ENCODE results near the gene DHCR7.

DHCR7 gene

DNA sequence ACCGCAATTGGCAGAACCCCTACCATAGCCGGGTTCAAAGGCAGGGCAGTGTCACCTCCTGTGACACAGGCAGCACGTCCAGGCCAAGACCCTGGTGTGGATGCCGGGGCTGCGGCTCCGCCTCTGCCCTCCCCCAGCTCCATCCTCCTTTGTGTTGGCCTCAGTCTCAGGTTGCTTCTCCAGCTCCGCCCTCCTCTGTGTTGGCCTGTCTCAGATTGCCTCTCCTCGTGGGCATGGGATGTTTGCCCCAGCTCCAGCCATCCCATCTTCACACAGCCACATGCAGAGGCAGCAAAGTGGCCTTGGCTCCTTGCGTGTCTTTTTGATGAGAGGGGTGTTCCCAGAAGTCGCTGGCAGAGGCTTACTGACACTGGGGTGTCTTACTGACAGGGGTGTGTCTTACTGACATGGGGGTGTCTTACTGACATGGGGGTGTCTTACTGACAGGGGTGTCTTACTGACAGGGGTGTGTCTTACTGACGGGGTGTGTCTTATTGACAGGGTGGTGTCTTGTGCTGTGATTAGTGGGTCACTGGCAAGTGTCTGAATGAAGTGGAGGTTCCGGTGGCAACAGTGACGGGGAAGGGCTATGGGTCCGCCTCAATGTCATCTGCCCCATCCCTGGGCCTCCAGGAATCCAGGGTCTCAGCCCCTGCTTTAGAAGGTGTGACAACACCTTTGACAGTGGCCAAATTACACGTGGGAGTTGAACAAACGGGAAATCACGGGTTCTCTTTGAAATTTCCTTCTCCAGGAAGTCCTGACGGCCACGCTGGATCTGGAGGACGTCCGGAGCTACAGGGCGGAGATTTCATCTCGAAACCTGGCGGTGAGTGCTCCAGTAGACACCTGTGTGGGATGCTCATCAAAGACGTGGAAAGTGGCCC is 29.7 kb upstream of the DHCR7 start:
- DNase-seq: no peak

GRCh38 chr11:71476926-71477640 is 28.9 kb upstream of the DHCR7 start:
- DNase-seq: no peak

DNA sequence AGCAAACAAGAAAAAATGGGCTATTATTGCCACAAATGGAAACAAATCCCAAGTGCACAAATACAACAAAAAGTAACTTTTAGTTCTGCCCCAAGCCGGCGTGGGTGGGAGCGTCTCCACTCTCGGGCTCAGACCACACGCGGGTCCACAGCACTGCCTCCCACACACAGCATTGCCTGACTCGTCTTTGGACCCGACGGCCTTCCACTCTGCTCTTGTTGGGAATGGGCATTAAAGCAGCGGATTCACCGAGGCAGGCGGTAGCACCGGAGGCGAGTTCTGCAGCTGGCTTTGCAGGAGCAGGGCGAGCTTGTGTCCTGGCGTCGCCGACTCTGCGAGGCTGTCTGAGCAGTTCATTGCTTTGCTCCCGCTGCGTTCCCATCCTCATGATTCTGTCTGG is 27.8 kb upstream of the DHCR7 start:
- DNase-seq: no peak

DNA sequence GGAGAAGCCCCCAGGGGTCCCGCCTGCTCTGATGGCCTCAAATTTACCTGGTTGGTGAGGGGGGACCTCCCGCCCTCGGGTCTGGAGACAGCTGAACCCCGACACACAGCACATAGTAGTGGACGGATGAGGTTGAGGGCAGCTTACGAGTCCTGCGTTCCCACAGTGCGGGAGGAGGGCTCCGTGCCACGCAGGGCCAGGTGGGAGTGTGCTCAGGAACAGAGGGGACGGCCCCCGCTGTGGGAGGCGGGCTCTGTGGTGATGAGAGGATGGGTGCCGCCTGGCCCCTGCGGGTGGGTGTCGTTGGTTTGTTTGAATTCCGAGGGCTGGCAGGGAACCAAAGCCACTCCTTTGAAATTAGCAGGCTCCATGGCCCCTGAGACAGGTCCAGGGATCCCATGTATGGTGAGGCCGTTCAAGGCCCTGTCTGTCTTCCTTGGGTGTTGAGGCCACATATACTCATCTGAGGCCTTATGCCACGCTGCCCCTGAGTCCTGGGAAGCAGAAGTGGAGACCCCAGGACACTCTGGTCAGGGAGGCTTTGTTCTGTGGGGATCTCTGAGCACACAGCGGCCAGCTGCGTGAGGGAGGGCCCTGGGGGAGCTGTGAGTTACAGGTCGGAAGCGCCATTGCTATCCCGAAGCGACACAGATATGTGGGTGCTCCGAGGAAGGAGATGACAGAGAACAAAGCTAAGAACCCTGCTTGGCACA is 26.7 kb upstream of the DHCR7 start:
- no peak for DNase-seq

DNA sequence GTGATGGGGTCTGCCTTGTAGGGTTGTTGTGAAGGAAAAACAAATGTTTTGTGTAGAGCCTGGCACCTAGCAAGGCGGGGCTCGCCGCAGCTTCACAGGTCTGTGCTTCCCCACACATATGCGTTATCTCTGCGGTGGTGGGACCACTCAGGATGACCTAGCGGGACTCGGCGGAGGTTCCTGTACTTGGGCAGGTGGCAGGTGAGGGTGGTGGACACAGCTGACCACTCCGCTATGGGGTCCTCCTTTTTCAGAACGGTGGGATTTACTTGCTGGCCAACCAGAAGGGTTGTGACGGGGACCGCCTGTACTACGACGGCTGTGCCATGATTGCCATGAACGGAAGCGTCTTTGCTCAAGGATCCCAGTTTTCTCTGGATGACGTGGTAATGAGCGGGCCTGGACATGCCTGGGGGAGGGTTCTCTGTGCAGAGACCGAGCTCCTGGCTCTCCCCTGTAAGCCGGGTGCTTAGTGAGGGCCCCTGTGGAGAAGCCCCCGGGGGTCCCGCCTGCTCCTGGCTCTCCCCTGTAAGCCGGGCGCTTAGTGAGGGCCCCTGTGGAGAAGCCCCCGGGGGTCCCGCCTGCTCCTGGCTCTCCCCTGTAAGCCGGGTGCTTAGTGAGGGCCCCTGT is 26.1 kb upstream of the DHCR7 start:
- no peak for DNase-seq

GRCh38 chr11:71473793-71474080 is 25.5 kb upstream of the DHCR7 start:
- DNase-seq: no peak

DNA sequence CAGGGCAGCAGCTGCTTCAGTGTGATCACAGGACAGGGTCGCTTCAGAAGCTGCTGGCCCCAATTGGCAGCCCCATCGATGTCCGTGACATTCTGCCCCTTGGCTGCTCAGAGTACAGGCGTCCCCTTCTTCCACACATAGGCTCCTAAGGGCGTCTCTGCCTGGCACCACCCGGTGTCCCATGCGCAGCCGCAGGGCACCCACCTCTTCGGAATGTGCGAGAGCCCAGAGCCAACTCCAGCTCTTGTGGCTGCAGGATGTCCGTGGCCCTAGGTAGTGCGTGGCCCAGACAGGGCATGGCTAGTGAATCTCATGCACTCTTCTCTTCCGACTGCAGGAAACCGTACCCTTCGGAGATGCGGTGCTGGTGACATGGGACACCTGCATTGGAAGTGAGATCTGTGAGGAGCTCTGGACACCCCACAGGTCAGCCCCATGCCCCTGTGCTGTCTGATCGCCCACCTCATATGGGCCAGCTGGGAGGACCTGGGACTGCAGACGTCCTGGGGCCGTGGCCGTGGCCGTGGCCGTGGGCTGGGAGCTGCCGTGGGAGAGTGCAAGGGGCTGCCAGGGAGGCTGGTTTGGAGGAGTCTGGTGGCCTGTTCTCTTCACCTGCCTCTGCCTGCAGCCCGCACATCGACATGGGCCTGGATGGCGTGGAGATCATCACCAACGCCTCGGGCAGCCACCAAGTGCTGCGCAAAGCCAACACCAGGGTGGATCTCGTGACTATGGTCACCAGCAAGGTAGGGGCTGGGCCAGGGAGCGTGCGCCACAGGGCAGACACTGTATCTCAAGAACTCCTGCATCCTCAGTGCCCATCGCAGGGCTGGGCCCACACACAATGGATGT is 25.0 kb upstream of the DHCR7 start:
- no peak for DNase-seq

GRCh38 chr11:71472357-71472885 is 24.2 kb upstream of the DHCR7 start:
- DNase-seq: no peak

GRCh38 chr11:71470946-71471345 is 22.8 kb upstream of the DHCR7 start:
- no peak for DNase-seq

- no peak for DNase-seq
Observed at GRCh38 chr11:71467164-71467563, 19.0 kb upstream of the DHCR7 start.

- DNase-seq: no peak
Observed at GRCh38 chr11:71466358-71466757, 18.2 kb upstream of the DHCR7 start.

- DNase-seq: no peak
Observed at GRCh38 chr11:71465054-71465453, 16.9 kb upstream of the DHCR7 start.

GRCh38 chr11:71463331-71464211 is 15.4 kb upstream of the DHCR7 start:
- DNase-seq: no peak

DNA sequence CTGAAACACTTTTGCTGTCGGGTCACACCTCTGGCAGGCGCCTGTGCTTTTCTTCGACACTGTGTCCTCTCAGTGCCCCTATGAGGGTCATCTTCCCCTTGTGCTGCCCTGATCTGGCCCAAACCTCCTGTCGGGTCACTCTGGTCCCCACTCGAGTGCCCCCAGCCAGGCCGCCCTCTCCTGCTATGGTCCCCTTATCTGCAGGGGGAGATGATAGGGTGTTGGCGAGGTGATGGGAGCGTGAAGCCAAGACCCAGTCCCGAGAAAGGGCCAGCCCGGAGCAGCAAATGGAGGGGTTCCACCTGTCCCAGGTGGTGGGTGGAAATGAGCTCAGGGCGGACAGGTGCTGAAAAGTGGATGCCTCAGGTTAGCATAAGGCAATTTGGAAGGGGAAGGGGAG is 14.5 kb upstream of the DHCR7 start:
- DNase-seq: no peak

DNA sequence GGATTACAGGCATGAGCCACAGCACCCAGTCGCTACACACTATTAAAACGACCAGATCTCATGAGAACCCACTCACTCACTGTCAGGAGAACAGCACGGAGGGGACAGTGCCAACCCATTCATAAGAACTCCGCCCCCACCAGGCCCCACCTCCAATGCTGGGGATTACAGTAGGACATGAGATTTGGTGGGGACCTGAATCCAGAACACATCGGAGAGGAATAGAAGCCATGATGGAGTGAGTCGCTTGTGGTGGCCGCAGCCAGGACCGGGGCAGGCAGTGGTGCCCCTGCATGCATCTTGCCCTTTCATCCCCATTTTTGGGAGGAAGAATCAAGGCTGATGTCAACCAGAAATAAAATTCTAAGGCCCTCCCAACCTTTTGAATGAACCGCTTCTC is 13.5 kb upstream of the DHCR7 start:
- no peak for DNase-seq

GRCh38 chr11:71459767-71460320 is 11.7 kb upstream of the DHCR7 start:
- DNase-seq: no peak

- DNase-seq: no peak
Observed at GRCh38 chr11:71459076-71459766, 11.0 kb upstream of the DHCR7 start.

- no peak for DNase-seq
Observed at GRCh38 chr11:71458146-71459070, 10.2 kb upstream of the DHCR7 start.

DNA sequence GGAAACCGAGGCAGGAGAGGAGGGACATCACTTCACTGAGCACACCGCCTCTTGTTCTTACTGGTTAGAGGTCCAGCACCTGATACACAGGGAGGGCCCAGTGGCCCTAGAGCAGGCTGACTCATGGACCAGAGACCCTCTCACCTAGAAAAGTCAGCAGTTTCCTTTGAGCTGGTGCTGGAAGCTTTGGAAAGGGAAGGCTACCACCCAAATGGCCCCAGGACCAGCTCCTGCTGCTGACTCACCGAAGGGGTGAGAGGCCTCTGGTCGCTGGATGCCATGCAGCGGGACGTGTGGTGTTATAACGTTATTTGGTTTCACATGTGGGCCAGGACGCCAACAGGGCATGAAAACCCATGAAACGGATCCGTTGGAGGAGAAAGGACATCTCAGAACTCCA is 8.6 kb upstream of the DHCR7 start:
- DNase-seq: no peak
